Endothelial cell of umbilical vein (primary cell): ENCODE results near the gene ASB6.

Source experiments
- CTCF ChIP-seq, 2 donors: IDR thresholded peaks; 1 replicate in 1 of 2; 2 replicates in 1 of 2; pipeline ENCODE4 v1.5.1; 2011; ENCODE audit warnings: low read length in 2 of 2, mild to moderate bottlenecking in 2 of 2, moderate library complexity in 2 of 2, control low read depth in 1 of 2, inconsistent platforms in 1 of 2, low read depth in 1 of 2; ENCODE audit not compliant: insufficient read depth in 1 of 2; ENCODE audit errors: extremely low read depth in 1 of 2
- EZH2 ChIP-seq: IDR thresholded peaks from 2 replicates; pipeline ENCODE4 v1.6.1; 2012; ENCODE audit warnings: borderline replicate concordance, low read depth, mild to moderate bottlenecking, moderate library complexity, low read length, inconsistent platforms; ENCODE audit not compliant: severe bottlenecking
- GATA2 ChIP-seq: IDR thresholded peaks from 2 replicates; pipeline ENCODE4 v1.7.0; 2011; ENCODE audit warnings: low read depth, mild to moderate bottlenecking, moderate library complexity, mixed read lengths, low read length; ENCODE audit not compliant: insufficient read length, insufficient read depth
- JUN ChIP-seq: IDR thresholded peaks from 2 replicates; pipeline ENCODE4 v1.6.1; 2011; ENCODE audit warnings: borderline replicate concordance, low read depth; ENCODE audit not compliant: insufficient read length, insufficient read depth
- MYC ChIP-seq: IDR thresholded peaks from one replicate; pipeline ENCODE4 v1.6.1; 2011; ENCODE audit warnings: mild to moderate bottlenecking, low read depth, low read length
- POLR2A ChIP-seq: IDR thresholded peaks from 2 replicates; pipeline ENCODE4 v1.6.1; 2012; ENCODE audit warnings: low read depth, mild to moderate bottlenecking, control low read depth, low read length
- POLR2AphosphoS5 ChIP-seq: IDR thresholded peaks from 2 replicates; pipeline ENCODE4 v1.6.1; 2012; ENCODE audit warnings: low read depth, mild to moderate bottlenecking, control low read depth, low read length, moderate library complexity; ENCODE audit not compliant: insufficient read depth
- TF ChIP-seq, protein P1 (sequence below): IDR thresholded peaks from 2 replicates; pipeline ENCODE4 v1.6.1; 2011; ENCODE audit not compliant: insufficient read depth, insufficient read length

GRCh38 chr9:129681924-129682323, 40.0 kb upstream of the ASB6 start:
- TF ChIP-seq JUN (no peak), CTCF (IDR thresholded peaks at IDR 0.05; ENCODE audit: extremely low read depth in 1 of 2, insufficient read depth in 1 of 2, low read depth in 1 of 2, low read length in 2 of 2) (no peak), EZH2 (no peak), MYC (no peak), POLR2AphosphoS5 (no peak), POLR2A (no peak), GATA2 (no peak)
- TF ChIP-seq, protein P1, sequence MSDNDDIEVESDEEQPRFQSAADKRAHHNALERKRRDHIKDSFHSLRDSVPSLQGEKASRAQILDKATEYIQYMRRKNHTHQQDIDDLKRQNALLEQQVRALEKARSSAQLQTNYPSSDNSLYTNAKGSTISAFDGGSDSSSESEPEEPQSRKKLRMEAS, result no peak
